ENCODE measurements around the gene MTRF1. TPM values are rescaled to one million over a fixed set of nuclear protein-coding genes. Genes with fewer than 3 reads are reported as not detected.

Gene MTRF1
- total RNA-seq, 1 donor from 2014 or later = 11.6 TPM

DNA sequence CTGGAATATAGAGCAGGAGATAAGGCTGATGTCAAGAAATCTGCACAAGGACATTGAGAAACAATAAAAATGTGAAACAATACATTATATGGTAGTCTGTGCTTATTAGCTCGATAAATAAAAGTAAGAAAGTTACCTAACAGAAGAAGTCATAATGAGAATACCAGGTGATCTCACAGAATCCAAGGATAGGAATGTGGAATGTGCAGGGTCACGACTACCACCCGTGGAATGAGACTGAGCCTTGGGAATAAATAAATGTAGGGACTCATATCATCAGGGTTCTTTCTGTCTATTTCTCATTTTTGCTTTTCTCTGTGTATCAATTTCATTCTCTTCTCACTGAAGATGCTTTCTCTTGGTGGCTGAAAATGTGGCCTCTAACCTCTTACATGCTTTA lies 43.0 kb downstream of the MTRF1 start:
- Histone ChIP-seq H3K79me2 (ENCODE audit: insufficient read depth, low read length) (no peaks in the 10 kb centered on the region), H3K36me3 (ENCODE audit: insufficient read depth, low read length) (no peaks in the 10 kb centered on the region), H3K9ac (ENCODE audit: low read length) (no peak overlapping the region), H3K27ac (ENCODE audit: low read depth, low read length) (no peak overlapping the region), H3K4me2 (ENCODE audit: low read length) (no peak overlapping the region), H3K4me3 (ENCODE audit: insufficient read depth, low read depth, low read length) (no peak overlapping the region), H3K9me3 (ENCODE audit: insufficient read depth, low read depth, low read length) (no peaks in the 10 kb centered on the region), H3K4me1 (ENCODE audit: insufficient read depth, low read length) (peaks cover 16% of the 10 kb centered on the region), H2AFZ (ENCODE audit: low read depth, low read length) (no peak overlapping the region), H3K27me3 (ENCODE audit: insufficient read depth, low read length) (no peaks in the 10 kb centered on the region), H4K20me1 (ENCODE audit: insufficient read depth, low read length) (no peaks in the 10 kb centered on the region)
- no peaks in the 10 kb centered on the region for H3K9me3 Mint-ChIP-seq (ENCODE audit: unreplicated experiment)
- no peak for TF ChIP-seq CTCF (IDR thresholded peaks at IDR 0.05; ENCODE audit: insufficient read depth, low read depth, low read length)
- TF ChIP-seq EZH2 (IDR thresholded peaks at IDR 0.05; ENCODE audit: insufficient read depth, low read length) = no peak
- H3K4me1 Mint-ChIP-seq (ENCODE audit: low read depth, unreplicated experiment) = peaks cover 27% of the 10 kb centered on the region
- DNase-seq (ENCODE audit: low read depth) (no peak), FAIRE-seq (no peak)
- H3K4me3 Mint-ChIP-seq (ENCODE audit: unreplicated experiment) = no peak overlapping the region
- H3K27me3 Mint-ChIP-seq (ENCODE audit: low read depth, unreplicated experiment) = no peaks in the 10 kb centered on the region
- no peaks in the 10 kb centered on the region for H3K36me3 Mint-ChIP-seq (ENCODE audit: low read depth, unreplicated experiment)
- H3K27ac Mint-ChIP-seq (ENCODE audit: unreplicated experiment) = peak overlapping the region; percentile 13

- H3K4me1 ChIP-seq (ENCODE audit: insufficient read depth, low read length) = peaks cover 5% of the 10 kb centered on the region
- no peaks in the 10 kb centered on the region for H4K20me1 ChIP-seq (ENCODE audit: insufficient read depth, low read length)
- H3K4me3 Mint-ChIP-seq (ENCODE audit: unreplicated experiment) = no peak overlapping the region
- H3K4me2 ChIP-seq (ENCODE audit: low read length) = peak overlapping the region; percentile 60
- no peak overlapping the region for H3K4me3 ChIP-seq (ENCODE audit: insufficient read depth, low read depth, low read length)
- H3K27ac ChIP-seq (ENCODE audit: low read depth, low read length) = peak overlapping the region; percentile 39
- H3K36me3 Mint-ChIP-seq (ENCODE audit: low read depth, unreplicated experiment) = no peaks in the 10 kb centered on the region
- H3K9ac ChIP-seq (ENCODE audit: low read length) = no peak overlapping the region
- no peaks in the 10 kb centered on the region for H3K79me2 ChIP-seq (ENCODE audit: insufficient read depth, low read length)
- peaks cover 2% of the 10 kb centered on the region for H3K9me3 Mint-ChIP-seq (ENCODE audit: unreplicated experiment)
- H3K4me1 Mint-ChIP-seq (ENCODE audit: low read depth, unreplicated experiment) = peaks cover 11% of the 10 kb centered on the region
- H3K36me3 ChIP-seq (ENCODE audit: insufficient read depth, low read length) = no peaks in the 10 kb centered on the region
- no peaks in the 10 kb centered on the region for H3K9me3 ChIP-seq (ENCODE audit: insufficient read depth, low read depth, low read length)
- TF ChIP-seq CTCF (IDR thresholded peaks at IDR 0.05; ENCODE audit: insufficient read depth, low read depth, low read length) (no peak), EZH2 (IDR thresholded peaks at IDR 0.05; ENCODE audit: insufficient read depth, low read length) (no peak)
- no peaks in the 10 kb centered on the region for H3K27me3 Mint-ChIP-seq (ENCODE audit: low read depth, unreplicated experiment)
- no peak for FAIRE-seq
- no peak overlapping the region for H3K27ac Mint-ChIP-seq (ENCODE audit: unreplicated experiment)
- peak; percentile 59 for DNase-seq (ENCODE audit: low read depth)
- H2AFZ ChIP-seq (ENCODE audit: low read depth, low read length) = no peak overlapping the region
- H3K27me3 ChIP-seq (ENCODE audit: insufficient read depth, low read length) = no peaks in the 10 kb centered on the region
These were observed 47.2 kb downstream of the MTRF1 start for GRCh38 chr13:41216160-41216559.

- H3K9me3 Mint-ChIP-seq (ENCODE audit: unreplicated experiment) = peaks cover 2% of the 10 kb centered on the region
- no peak overlapping the region for H3K27ac Mint-ChIP-seq (ENCODE audit: unreplicated experiment)
- peaks cover 2% of the 10 kb centered on the region for H3K4me1 Mint-ChIP-seq (ENCODE audit: low read depth, unreplicated experiment)
- no peaks in the 10 kb centered on the region for H3K36me3 ChIP-seq (ENCODE audit: insufficient read depth, low read length)
- TF ChIP-seq EZH2 (IDR thresholded peaks at IDR 0.05; ENCODE audit: insufficient read depth, low read length) (no peak), CTCF (IDR thresholded peaks at IDR 0.05; ENCODE audit: insufficient read depth, low read depth, low read length) (no peak)
- H3K27ac ChIP-seq (ENCODE audit: low read depth, low read length) = no peak overlapping the region
- no peaks in the 10 kb centered on the region for H3K36me3 Mint-ChIP-seq (ENCODE audit: low read depth, unreplicated experiment)
- no peaks in the 10 kb centered on the region for H3K27me3 Mint-ChIP-seq (ENCODE audit: low read depth, unreplicated experiment)
- no peaks in the 10 kb centered on the region for H3K79me2 ChIP-seq (ENCODE audit: insufficient read depth, low read length)
- no peak overlapping the region for H3K4me3 Mint-ChIP-seq (ENCODE audit: unreplicated experiment)
- no peak overlapping the region for H3K9ac ChIP-seq (ENCODE audit: low read length)
- FAIRE-seq (no peak), DNase-seq (ENCODE audit: low read depth) (no peak)
- no peak overlapping the region for H2AFZ ChIP-seq (ENCODE audit: low read depth, low read length)
- peaks cover 5% of the 10 kb centered on the region for H3K4me1 ChIP-seq (ENCODE audit: insufficient read depth, low read length)
- peaks cover 3% of the 10 kb centered on the region for H3K9me3 ChIP-seq (ENCODE audit: insufficient read depth, low read depth, low read length)
- H4K20me1 ChIP-seq (ENCODE audit: insufficient read depth, low read length) = no peaks in the 10 kb centered on the region
- H3K4me2 ChIP-seq (ENCODE audit: low read length) = no peak overlapping the region
- H3K4me3 ChIP-seq (ENCODE audit: insufficient read depth, low read depth, low read length) = no peak overlapping the region
- no peaks in the 10 kb centered on the region for H3K27me3 ChIP-seq (ENCODE audit: insufficient read depth, low read length)
These were observed 49.5 kb downstream of the MTRF1 start for GRCh38 chr13:41213919-41214318.
